Panc1 (cell line): ENCODE measurements around the gene KIF26B. TPM values are rescaled to one million over a fixed set of nuclear protein-coding genes. Genes with fewer than 3 reads are reported as not detected.
A peak's percentile ranks its signal among the peaks of the same experiment; 100 is the strongest.

Experiments
- ATAC-seq: fragments of 200-7000 bp; cut with Tn5 transposase; 2 replicates; pipeline ENCODE4 v1.9.1; 2020; ENCODE audit warnings: mild to moderate bottlenecking, moderate library complexity
- BruUV-seq: library from RNA; stranded (reverse); fragments of 400-500 nt; replicated peaks from 2 replicates; lab custom pipeline; 2021; lab: Mats Ljungman, UMichigan
- CTCF ChIA-PET: fragments of 300-600 bp; sonication (Branson Sonifier 250); formaldehyde crosslinking; loops from one replicate; lab custom pipeline; 2022; ENCODE audit warnings: antibody characterized with exemption; lab: Charles Lee
- POLR2A ChIA-PET: fragments of 300-600 bp; sonication (Branson Sonifier 250); formaldehyde crosslinking; loops from one replicate; lab custom pipeline; 2022; ENCODE audit warnings: antibody characterized with exemption; lab: Charles Lee
- DNase-seq: peaks from one replicate; pipeline ENCODE4 v3.0.0-alpha.2; 2010; ENCODE audit warnings: low read depth, low spot score
- H3K27ac ChIP-seq: 2 replicates; pipeline ENCODE4 v1.5.1; 2011; ENCODE audit warnings: mild to moderate bottlenecking, low read length, inconsistent platforms
- H3K27me3 ChIP-seq: fragments of 200-500 bp; sonication (Bioruptor generic); 2 replicates; pipeline ENCODE4 v1.6.0; 2014; ENCODE audit warnings: low read length, inconsistent platforms; ENCODE audit not compliant: control insufficient read depth, insufficient read depth
- H3K36me3 ChIP-seq: fragments of 200-500 bp; sonication (Bioruptor generic); 2 replicates; pipeline ENCODE4 v1.5.1; 2014; ENCODE audit warnings: inconsistent platforms, mild to moderate bottlenecking, low read length, moderate library complexity; ENCODE audit not compliant: control insufficient read depth, insufficient read depth
- H3K4me1 ChIP-seq: 2 replicates; pipeline ENCODE4 v1.5.1; 2011; ENCODE audit warnings: inconsistent platforms, mild to moderate bottlenecking, low read length, moderate library complexity; ENCODE audit not compliant: control insufficient read depth, insufficient read depth
- H3K4me3 ChIP-seq, 2 experiments: 2 replicates each; pipeline ENCODE4 v1.5.1; 2011 to 2012; ENCODE audit warnings: low read depth in 2 of 2, low read length in 2 of 2, mild to moderate bottlenecking in 2 of 2, inconsistent platforms in 1 of 2, moderate library complexity in 1 of 2
- H3K9me3 ChIP-seq: fragments of 200-500 bp; sonication (Bioruptor generic); 2 replicates; pipeline ENCODE4 v1.5.1; 2014; ENCODE audit warnings: low read depth, mild to moderate bottlenecking, inconsistent platforms, low read length, moderate library complexity; ENCODE audit not compliant: control insufficient read depth, insufficient read depth
- POLR2AphosphoS5 ChIP-seq: IDR thresholded peaks from 2 replicates; pipeline ENCODE4 v1.6.1; 2012; ENCODE audit warnings: mild to moderate bottlenecking, low read depth, low read length, moderate library complexity
- SIN3A ChIP-seq: IDR thresholded peaks from 2 replicates; pipeline ENCODE4 v1.6.1; 2012; ENCODE audit warnings: low read depth, mild to moderate bottlenecking, low read length, moderate library complexity, borderline replicate concordance; ENCODE audit not compliant: insufficient read depth
- TCF7L2 ChIP-seq: IDR thresholded peaks from 2 replicates; pipeline ENCODE4 v1.6.1; 2011; ENCODE audit warnings: mild to moderate bottlenecking, low read depth, low read length, inconsistent platforms
- in situ Hi-C: cut with HindIII; loops from 2 replicates; pipeline ENCODE4 v1.10.0; 2016; ENCODE audit warnings: low sequenced_read_pairs, low pct_unique_long_range_greater_than_20kb
- intact Hi-C: fragments of 100-400 bp; cut with micrococcal nuclease; formaldehyde crosslinking; loops from one replicate; pipeline ENCODE4 v1.10.0; 2022; ENCODE audit not compliant: unreplicated experiment
- total RNA-seq: library from RNA; stranded (reverse); gene quantifications from one replicate; pipeline ENCODE4 v1.2.1, GENCODE V29; 2021; ENCODE audit not compliant: unreplicated experiment
- TF ChIP-seq, protein P1 (sequence below): fragments of 450-650 bp; IDR thresholded peaks from 2 replicates; pipeline ENCODE4 v1.5.1; 2017; ENCODE audit warnings: mild to moderate bottlenecking
- TF ChIP-seq, protein P2 (sequence below), 2 experiments: IDR thresholded peaks; 2 replicates each; pipeline ENCODE4 v1.6.1; 2011 to 2012; ENCODE audit warnings: low read depth in 2 of 2, control low read depth in 1 of 2, low read length in 1 of 2, mild to moderate bottlenecking in 1 of 2, moderate library complexity in 1 of 2; ENCODE audit not compliant: insufficient read depth in 1 of 2

Gene KIF26B
- total RNA-seq, 1 experiment from 2014 or later: 0.33 TPM

DNA sequence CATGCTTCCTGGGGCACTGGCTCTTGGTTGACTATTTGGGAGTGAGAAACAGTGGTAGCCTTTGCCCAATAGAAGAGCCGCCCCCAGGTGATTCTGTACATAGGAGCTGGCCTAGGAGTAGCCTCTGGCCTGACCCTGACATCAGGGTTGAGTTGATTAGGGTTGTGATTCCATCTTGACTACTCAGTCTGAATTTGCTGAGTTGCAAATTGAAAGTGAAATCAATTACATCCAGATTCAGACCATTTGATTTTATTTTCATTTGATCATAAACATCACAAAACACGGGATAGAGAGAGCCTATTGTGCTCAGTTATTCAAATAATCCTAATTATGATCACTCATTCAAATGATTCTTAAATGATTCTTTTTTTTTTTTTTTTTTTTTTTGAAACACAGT, 253.2 kb downstream of the KIF26B start:
- DNase-seq: no peak
- POLR2A ChIA-PET: no interaction called here
- H3K9me3 ChIP-seq: no peaks in the 10 kb centered on the region
- peaks cover 6% of the 10 kb centered on the region; the same call in 1 of the 2 replicates for H3K4me1 ChIP-seq
- intact Hi-C loops (no loop called here), in situ Hi-C loops (no loop called here)
- no peak overlapping the region for H3K4me3 ChIP-seq
- no TSS peak for BruUV-seq
- CTCF ChIA-PET: no interaction called here
- ATAC-seq: no peak
- peaks cover 5% of the 10 kb centered on the region for H3K27me3 ChIP-seq
- no peaks in the 10 kb centered on the region for H3K36me3 ChIP-seq
- no peak for TF ChIP-seq TCF7L2
- TF ChIP-seq, protein P1, sequence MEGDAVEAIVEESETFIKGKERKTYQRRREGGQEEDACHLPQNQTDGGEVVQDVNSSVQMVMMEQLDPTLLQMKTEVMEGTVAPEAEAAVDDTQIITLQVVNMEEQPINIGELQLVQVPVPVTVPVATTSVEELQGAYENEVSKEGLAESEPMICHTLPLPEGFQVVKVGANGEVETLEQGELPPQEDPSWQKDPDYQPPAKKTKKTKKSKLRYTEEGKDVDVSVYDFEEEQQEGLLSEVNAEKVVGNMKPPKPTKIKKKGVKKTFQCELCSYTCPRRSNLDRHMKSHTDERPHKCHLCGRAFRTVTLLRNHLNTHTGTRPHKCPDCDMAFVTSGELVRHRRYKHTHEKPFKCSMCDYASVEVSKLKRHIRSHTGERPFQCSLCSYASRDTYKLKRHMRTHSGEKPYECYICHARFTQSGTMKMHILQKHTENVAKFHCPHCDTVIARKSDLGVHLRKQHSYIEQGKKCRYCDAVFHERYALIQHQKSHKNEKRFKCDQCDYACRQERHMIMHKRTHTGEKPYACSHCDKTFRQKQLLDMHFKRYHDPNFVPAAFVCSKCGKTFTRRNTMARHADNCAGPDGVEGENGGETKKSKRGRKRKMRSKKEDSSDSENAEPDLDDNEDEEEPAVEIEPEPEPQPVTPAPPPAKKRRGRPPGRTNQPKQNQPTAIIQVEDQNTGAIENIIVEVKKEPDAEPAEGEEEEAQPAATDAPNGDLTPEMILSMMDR: no peak
- no peak for TF ChIP-seq POLR2AphosphoS5
- no peak for TF ChIP-seq SIN3A
- TF ChIP-seq, protein P2, sequence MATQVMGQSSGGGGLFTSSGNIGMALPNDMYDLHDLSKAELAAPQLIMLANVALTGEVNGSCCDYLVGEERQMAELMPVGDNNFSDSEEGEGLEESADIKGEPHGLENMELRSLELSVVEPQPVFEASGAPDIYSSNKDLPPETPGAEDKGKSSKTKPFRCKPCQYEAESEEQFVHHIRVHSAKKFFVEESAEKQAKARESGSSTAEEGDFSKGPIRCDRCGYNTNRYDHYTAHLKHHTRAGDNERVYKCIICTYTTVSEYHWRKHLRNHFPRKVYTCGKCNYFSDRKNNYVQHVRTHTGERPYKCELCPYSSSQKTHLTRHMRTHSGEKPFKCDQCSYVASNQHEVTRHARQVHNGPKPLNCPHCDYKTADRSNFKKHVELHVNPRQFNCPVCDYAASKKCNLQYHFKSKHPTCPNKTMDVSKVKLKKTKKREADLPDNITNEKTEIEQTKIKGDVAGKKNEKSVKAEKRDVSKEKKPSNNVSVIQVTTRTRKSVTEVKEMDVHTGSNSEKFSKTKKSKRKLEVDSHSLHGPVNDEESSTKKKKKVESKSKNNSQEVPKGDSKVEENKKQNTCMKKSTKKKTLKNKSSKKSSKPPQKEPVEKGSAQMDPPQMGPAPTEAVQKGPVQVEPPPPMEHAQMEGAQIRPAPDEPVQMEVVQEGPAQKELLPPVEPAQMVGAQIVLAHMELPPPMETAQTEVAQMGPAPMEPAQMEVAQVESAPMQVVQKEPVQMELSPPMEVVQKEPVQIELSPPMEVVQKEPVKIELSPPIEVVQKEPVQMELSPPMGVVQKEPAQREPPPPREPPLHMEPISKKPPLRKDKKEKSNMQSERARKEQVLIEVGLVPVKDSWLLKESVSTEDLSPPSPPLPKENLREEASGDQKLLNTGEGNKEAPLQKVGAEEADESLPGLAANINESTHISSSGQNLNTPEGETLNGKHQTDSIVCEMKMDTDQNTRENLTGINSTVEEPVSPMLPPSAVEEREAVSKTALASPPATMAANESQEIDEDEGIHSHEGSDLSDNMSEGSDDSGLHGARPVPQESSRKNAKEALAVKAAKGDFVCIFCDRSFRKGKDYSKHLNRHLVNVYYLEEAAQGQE (IDR thresholded peaks at IDR 0.05; ENCODE audit: insufficient read depth in 1 of 2, low read depth in 2 of 2, low read length in 1 of 2): no peak
- H3K27ac ChIP-seq: no peak overlapping the region

DNA sequence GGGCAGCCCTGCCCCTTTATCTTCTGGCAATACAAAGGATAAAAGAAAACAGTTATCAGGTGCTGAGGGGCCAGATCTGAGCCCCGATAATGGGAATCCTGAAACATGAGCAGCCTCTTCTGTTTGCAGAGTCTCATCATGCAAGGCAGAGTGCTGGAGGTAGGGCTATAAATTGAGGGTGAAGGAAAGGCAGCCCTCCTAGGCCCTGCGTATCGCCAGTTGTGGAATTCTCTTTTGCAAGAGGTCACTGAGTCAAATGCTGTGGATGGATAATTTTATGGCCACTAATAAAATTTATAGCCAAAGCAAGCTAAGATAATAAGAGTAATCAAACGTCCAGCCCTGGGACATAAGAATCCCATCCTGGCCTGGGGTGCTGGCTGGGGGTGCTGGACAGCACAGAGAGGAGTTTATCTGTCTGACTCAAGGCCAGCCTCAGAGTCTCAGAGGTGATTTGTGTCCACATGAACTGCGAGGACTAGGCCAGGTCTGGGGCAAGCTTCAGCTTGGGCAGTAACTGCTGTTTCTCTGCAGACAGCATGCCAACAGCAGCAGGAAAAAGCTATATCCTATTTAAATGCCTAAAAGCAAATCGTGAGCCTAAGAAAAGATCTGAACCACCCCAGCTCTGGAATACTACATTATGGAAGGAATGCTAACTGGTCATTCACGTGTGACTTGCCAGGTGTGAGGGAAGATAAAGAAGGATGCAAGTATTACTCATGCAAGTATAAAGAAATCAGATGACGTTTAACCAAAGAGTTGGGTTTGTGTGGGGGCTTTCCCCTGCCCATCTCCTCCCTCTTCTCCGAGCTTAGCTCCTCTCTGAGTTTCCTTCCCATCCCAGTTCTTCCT, 254.8 kb downstream of the KIF26B start:
- ChIA-PET CTCF (interaction anchor here (1.1 kb wide), 1 partner anchor 241 kb away, joined by 3 read pairs; no protein-coding TSS in a partner anchor), POLR2A (no interaction called here)
- Histone ChIP-seq H3K4me1 (peaks cover 6% of the 10 kb centered on the region; the same call in 1 of the 2 replicates), H3K27ac (no peak overlapping the region; the same call in 1 of the 2 replicates), H3K36me3 (no peaks in the 10 kb centered on the region), H3K9me3 (no peaks in the 10 kb centered on the region), H3K27me3 (peaks cover 5% of the 10 kb centered on the region), H3K4me3 (no peak overlapping the region)
- in situ Hi-C loops (no loop called here), intact Hi-C loops (no loop called here)
- no TSS peak for BruUV-seq
- DNase-seq (no peak), ATAC-seq (peak; percentile 58; the same call in 1 of the 2 replicates)
- TF ChIP-seq, protein P2 (IDR thresholded peaks at IDR 0.05; ENCODE audit: insufficient read depth in 1 of 2, low read depth in 2 of 2, low read length in 1 of 2): no peak; a peak in 1 of 4 replicates
- TF ChIP-seq TCF7L2: peak; percentile 84
- TF ChIP-seq, protein P1: no peak
